H1 (cell line): ENCODE data around the gene TMA7. TPM values are rescaled to one million over a fixed set of nuclear protein-coding genes. Genes with fewer than 3 reads are reported as not detected.

Experiments
- CTCF ChIA-PET: fragments of 300-600 bp; sonication (Branson Sonifier 250); formaldehyde crosslinking; loops from one replicate; lab custom pipeline; 2021; ENCODE audit not compliant: partially characterized antibody; lab: Charles Lee
- POLR2A ChIA-PET: fragments of 300-600 bp; sonication (Branson Sonifier 250); formaldehyde crosslinking; loops from one replicate; lab custom pipeline; 2021; ENCODE audit warnings: inconsistent platforms; ENCODE audit not compliant: partially characterized antibody; lab: Charles Lee
- DNase-seq, 2 experiments: peaks; one replicate each; pipeline versions ENCODE4 v3.0.0 to v3.0.0-alpha.2; 2010 to 2022; ENCODE audit warnings: low spot score in 2 of 2, low read depth in 1 of 2, mixed read lengths in 1 of 2
- FAIRE-seq: peaks from 2 replicates; lab custom pipeline; 2011; peaks lifted over from hg19 to GRCh38; lab: Jason Lieb, UNC
- H2AFZ ChIP-seq: 2 replicates; pipeline ENCODE4 v1.8.1; 2012; ENCODE audit warnings: low read length, inconsistent platforms
- H2AK5ac ChIP-seq: 2 replicates; pipeline ENCODE4 v1.6.1; 2013; ENCODE audit warnings: low read depth, low read length
- H2BK120ac ChIP-seq: replicated peaks from 2 replicates; pipeline ENCODE3; 2013; ENCODE audit warnings: low read depth, low read length, inconsistent platforms
- H2BK12ac ChIP-seq: 2 replicates; pipeline ENCODE4 v1.6.1; 2013; ENCODE audit warnings: low read depth, low read length
- H2BK15ac ChIP-seq: 2 replicates; pipeline ENCODE4 v1.6.1; 2013; ENCODE audit warnings: low read length
- H2BK20ac ChIP-seq: 2 replicates; pipeline ENCODE4 v1.6.1; 2013; ENCODE audit warnings: low read length
- H2BK5ac ChIP-seq: 2 replicates; pipeline ENCODE4 v1.6.1; 2013; ENCODE audit warnings: low read depth, low read length
- H3K14ac ChIP-seq: 2 replicates; pipeline ENCODE4 v1.6.1; 2013; ENCODE audit warnings: inconsistent platforms; ENCODE audit not compliant: insufficient read length
- H3K18ac ChIP-seq: 2 replicates; pipeline ENCODE4 v1.6.1; 2013; ENCODE audit warnings: low read length; ENCODE audit errors: extremely low read depth
- H3K23ac ChIP-seq: 2 replicates; pipeline ENCODE4 v1.6.1; 2013; ENCODE audit warnings: inconsistent platforms; ENCODE audit not compliant: insufficient read length
- H3K23me2 ChIP-seq: 2 replicates; pipeline ENCODE4 v1.6.1; 2013; ENCODE audit warnings: low read depth, low read length
- H3K27ac ChIP-seq: 2 replicates; pipeline ENCODE4 v1.6.1; 2011; ENCODE audit warnings: low read depth, low read length, inconsistent platforms
- H3K27me3 ChIP-seq, 4 experiments: replicated peaks in 1 of 4; 1 replicate in 1 of 4; 2 replicates in 3 of 4; pipeline versions ENCODE4 v1.6.1 to v1.8.1; 2011 to 2013; ENCODE audit warnings: low read length in 3 of 4, mild to moderate bottlenecking in 3 of 4, inconsistent platforms in 2 of 4, mixed read lengths in 2 of 4, moderate library complexity in 1 of 4; ENCODE audit not compliant: control insufficient read depth in 3 of 4, insufficient read depth in 3 of 4; ENCODE audit errors: extremely low read depth in 1 of 4
- H3K36me3 ChIP-seq, 4 experiments: 2 replicates each; pipeline versions ENCODE4 v1.6.1 to v1.8.1; 2011 to 2013; ENCODE audit warnings: mild to moderate bottlenecking in 4 of 4, low read length in 3 of 4, moderate library complexity in 2 of 4, control low read depth in 1 of 4, inconsistent platforms in 1 of 4; ENCODE audit not compliant: insufficient read depth in 4 of 4, control insufficient read depth in 2 of 4
- H3K4ac ChIP-seq: replicated peaks from 2 replicates; pipeline ENCODE3; 2013; ENCODE audit warnings: low read length, low read depth, mixed read lengths, inconsistent platforms; ENCODE audit not compliant: insufficient read length
- H3K4me1 ChIP-seq, 4 experiments: replicated peaks in 1 of 4; 1 replicate in 1 of 4; 2 replicates in 3 of 4; pipeline versions ENCODE4 v1.6.1 to v1.8.1; 2011 to 2013; ENCODE audit warnings: low read length in 3 of 4, inconsistent platforms in 2 of 4, mixed read lengths in 1 of 4; ENCODE audit not compliant: insufficient read depth in 4 of 4, control insufficient read depth in 3 of 4
- H3K4me2 ChIP-seq, 2 experiments: 2 replicates each; pipeline versions ENCODE4 v1.6.1 to v1.8.1; 2011 to 2013; ENCODE audit warnings: low read depth in 2 of 2, low read length in 2 of 2, control low read depth in 1 of 2, inconsistent platforms in 1 of 2, mild to moderate bottlenecking in 1 of 2; ENCODE audit not compliant: insufficient read depth in 1 of 2
- H3K4me3 ChIP-seq, 4 experiments: fragments of 200-600, 300-600 bp in 1 of 4; sonication (generic), shearing (Covaris generic), sonication (Bioruptor Twin) in 1 of 4; 2 replicates each; pipeline versions ENCODE4 v1.5.1 to v1.8.1; 2011 to 2016; ENCODE audit warnings: low read length in 4 of 4, low read depth in 3 of 4, control low read depth in 2 of 4, inconsistent platforms in 2 of 4, mild to moderate bottlenecking in 2 of 4, mixed read lengths in 1 of 4, moderate library complexity in 1 of 4; ENCODE audit not compliant: insufficient read depth in 2 of 4; ENCODE audit errors: extremely low read depth in 1 of 4
- H3K56ac ChIP-seq: replicated peaks from 2 replicates; pipeline ENCODE3; 2013; ENCODE audit warnings: low read depth, mild to moderate bottlenecking, mixed read lengths, low read length, inconsistent platforms; ENCODE audit not compliant: insufficient read length
- H3K79me1 ChIP-seq: 2 replicates; pipeline ENCODE4 v1.6.1; 2013; ENCODE audit warnings: low read depth, low read length, control low read depth
- H3K79me2 ChIP-seq, 2 experiments: 2 replicates each; pipeline versions ENCODE4 v1.6.1 to v1.8.1; 2012 to 2013; ENCODE audit warnings: low read length in 2 of 2, mild to moderate bottlenecking in 2 of 2, inconsistent platforms in 1 of 2; ENCODE audit not compliant: insufficient read depth in 2 of 2, control insufficient read depth in 1 of 2
- H3K9ac ChIP-seq, 4 experiments: replicated peaks in 1 of 4; 1 replicate in 1 of 4; 2 replicates in 3 of 4; pipeline versions ENCODE4 v1.6.1 to v1.8.1; 2011 to 2013; ENCODE audit warnings: low read depth in 3 of 4, low read length in 3 of 4, control low read depth in 2 of 4, mild to moderate bottlenecking in 2 of 4, moderate library complexity in 2 of 4, inconsistent platforms in 1 of 4; ENCODE audit errors: extremely low read depth in 1 of 4
- H3K9me3 ChIP-seq, 2 experiments: 2 replicates each; pipeline versions ENCODE4 v1.6.1 to v1.8.1; 2012 to 2013; ENCODE audit warnings: mild to moderate bottlenecking in 2 of 2, moderate library complexity in 2 of 2, control low read depth in 1 of 2, inconsistent platforms in 1 of 2, low read depth in 1 of 2, low read length in 1 of 2, mixed read lengths in 1 of 2; ENCODE audit not compliant: insufficient read depth in 2 of 2
- H4K20me1 ChIP-seq, 2 experiments: replicated peaks in 1 of 2; 2 replicates each; pipeline versions ENCODE3 to v1.8.1; 2011 to 2013; ENCODE audit warnings: inconsistent platforms in 2 of 2, low read length in 2 of 2, mild to moderate bottlenecking in 1 of 2; ENCODE audit not compliant: insufficient read depth in 2 of 2, control insufficient read depth in 1 of 2
- H4K5ac ChIP-seq: 2 replicates; pipeline ENCODE4 v1.6.1; 2013; ENCODE audit warnings: low read length, low read depth, mixed read lengths, inconsistent platforms; ENCODE audit not compliant: insufficient read length
- H4K8ac ChIP-seq: 2 replicates; pipeline ENCODE4 v1.8.0; 2013; ENCODE audit warnings: mild to moderate bottlenecking, moderate library complexity, low read length, inconsistent platforms; ENCODE audit not compliant: insufficient read depth; ENCODE audit errors: extremely low read depth
- H4K91ac ChIP-seq: replicated peaks from 2 replicates; pipeline ENCODE3; 2013; ENCODE audit warnings: low read length, mixed read lengths, inconsistent platforms; ENCODE audit not compliant: insufficient read length
- POLR2A ChIP-seq, 2 experiments: IDR thresholded peaks; 1 replicate in 1 of 2; 2 replicates in 1 of 2; pipeline ENCODE4 v1.6.1; 2011; ENCODE audit warnings: low read depth in 2 of 2, low read length in 2 of 2, mild to moderate bottlenecking in 2 of 2; ENCODE audit errors: control extremely low read depth in 1 of 2
- WGBS, 2 experiments: shearing (Covaris generic) in 1 of 2; methylation state at CpG; one replicate each; pipeline versions ENCODE4 v1.1.6 to v1.1.7; 2013 to 2015; ENCODE audit warnings: low lambda C conversion rate in 2 of 2, mixed read lengths in 2 of 2, inconsistent platforms in 1 of 2, low coverage in 1 of 2, missing lambda C conversion rate in 1 of 2; ENCODE audit not compliant: insufficient replicate concordance in 2 of 2, insufficient coverage in 1 of 2, insufficient read length in 1 of 2; ENCODE audit errors: extremely low coverage in 1 of 2, missing lambda C conversion rate in 1 of 2; 5-methylcytosine and 5-hydroxymethylcytosine counted together
- polyA plus RNA-seq, 7 experiments: library from polyadenylated mRNA; depleted of rRNA in 3 of 7; stranded (reverse) in 5 of 7; unstranded in 2 of 7; fragments of >200 nt in 5 of 7; fragments of 200-250 nt in 2 of 7; gene quantifications; 1 replicate in 5 of 7; 2 replicates in 1 of 7; 4 replicates in 1 of 7; pipeline versions ENCODE4 v1.2.1 to v1.2.3, GENCODE V29; 2011 to 2013; ENCODE audit warnings: missing spikeins in 2 of 7, mixed read lengths in 2 of 7
- total RNA-seq: library from RNA; stranded (reverse); fragmentation: NEBNext Ultra II Directional; extraction: Animal tissue kit (Norgen Biotek cat#: 25700); gene quantifications from 2 replicates; pipeline ENCODE4 v1.2.1, GENCODE V29; 2021
- TF ChIP-seq, protein P1 (sequence below): IDR thresholded peaks from 2 replicates; pipeline ENCODE4 v1.6.1; 2012; ENCODE audit warnings: inconsistent platforms

The TMA7 gene
- total and polyA plus RNA-seq, 2 of the 8 experiments (the other 6 are each of a cell fraction or from before 2014, with no cell fraction given): 138 to 305 TPM

DNA sequence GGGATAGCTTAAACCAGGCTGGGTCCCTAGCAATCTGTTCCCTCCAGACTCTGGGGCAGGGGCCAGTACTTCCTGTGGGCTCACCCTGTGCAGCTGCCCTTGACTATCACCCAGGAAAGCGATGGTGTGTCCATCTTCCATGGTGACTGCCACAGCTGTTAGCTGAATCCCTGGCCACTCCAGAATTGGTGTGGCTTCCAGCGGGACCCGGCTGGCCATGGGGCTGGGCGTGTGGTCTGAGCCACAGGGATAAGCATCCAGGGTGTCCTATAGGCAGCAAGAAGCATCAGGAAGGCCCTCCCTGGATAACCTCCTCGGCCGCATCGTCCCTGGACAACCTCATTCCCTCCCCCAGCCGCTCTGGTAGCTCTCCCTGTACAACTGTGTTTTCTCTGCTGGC is 17.4 kb upstream of the TMA7 start:
- H2BK15ac ChIP-seq: no peak overlapping the region
- no peak overlapping the region for H3K4ac ChIP-seq
- H3K4me3 ChIP-seq: no peak overlapping the region
- no peak overlapping the region for H3K23ac ChIP-seq
- H3K4me1 ChIP-seq: peaks cover under 1 to 25% (median 8%) of the 10 kb centered on the region in 4 experiments
- H4K91ac ChIP-seq: no peak overlapping the region
- H2BK120ac ChIP-seq: no peak overlapping the region
- H3K18ac ChIP-seq: no peak overlapping the region
- H3K4me2 ChIP-seq: no peak overlapping the region
- peaks cover 6% of the 10 kb centered on the region; the same call in 1 of the 2 replicates for H3K23me2 ChIP-seq
- CTCF ChIA-PET: interaction anchor here (0.6 to 6.9 kb wide), 17 partner anchors 8 to 1267 kb away, joined by 3 to 95 read pairs (median 4); partner anchors contain the start of genes CCDC51, MST1 and RNF123
- H3K56ac ChIP-seq: no peak overlapping the region
- H3K27me3 ChIP-seq: no peaks in the 10 kb centered on the region
- H2BK12ac ChIP-seq: no peak overlapping the region
- no peak overlapping the region for H2BK5ac ChIP-seq
- DNase-seq (no peak), FAIRE-seq (no peak)
- WGBS, 2 experiments: 89% methylated on average over 8 of the region's 8 CpGs; no CpG with 5 or more reads in 1 of the 2 experiments
- peaks cover 25 to 58% of the 10 kb centered on the region in 2 experiments for H3K79me2 ChIP-seq
- no peak overlapping the region for H3K14ac ChIP-seq
- peaks cover 42% of the 10 kb centered on the region for H3K79me1 ChIP-seq
- H3K9me3 ChIP-seq: no peaks in the 10 kb centered on the region
- no peak overlapping the region for H4K5ac ChIP-seq
- no peak overlapping the region for H2BK20ac ChIP-seq
- H4K8ac ChIP-seq: no peak overlapping the region
- H3K27ac ChIP-seq: no peak overlapping the region
- POLR2A ChIA-PET: interaction anchor here (0.6 to 31.5 kb wide), 6 partner anchors 8 to 179 kb away, joined by 3 to 650 read pairs (median 46); partner anchors contain the start of genes ATRIP, CCDC51 and TMA7
- peak in 1 of 2 experiments; percentile 27; a peak in 1 of 3 replicates for TF ChIP-seq POLR2A (IDR thresholded peaks at IDR 0.05; ENCODE audit: control extremely low read depth in 1 of 2, low read depth in 2 of 2, low read length in 2 of 2)
- TF ChIP-seq, protein P1, sequence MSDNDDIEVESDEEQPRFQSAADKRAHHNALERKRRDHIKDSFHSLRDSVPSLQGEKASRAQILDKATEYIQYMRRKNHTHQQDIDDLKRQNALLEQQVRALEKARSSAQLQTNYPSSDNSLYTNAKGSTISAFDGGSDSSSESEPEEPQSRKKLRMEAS: no peak
- peaks cover 24 to 34% (median 26%) of the 10 kb centered on the region in 4 experiments; a peak in 7 of 8 replicates for H3K36me3 ChIP-seq
- peaks cover 28 to 53% of the 10 kb centered on the region in 2 experiments for H4K20me1 ChIP-seq
- no peak overlapping the region for H2AFZ ChIP-seq
- no peak overlapping the region for H2AK5ac ChIP-seq
- no peak overlapping the region for H3K9ac ChIP-seq
